ENCODE data around the gene GMCL2. TPM values are rescaled to one million over a fixed set of nuclear protein-coding genes. Genes with fewer than 3 reads are reported as not detected.

Gene GMCL2
- total and polyA plus RNA-seq, 7 experiments from 2014 or later, result not detected

GRCh38 chr5:178209334-178210072 is 22.3 kb upstream of the GMCL2 start:
- ChIA-PET POLR2A (no interaction called here), CTCF (no interaction called here)
- H3K9me3 ChIP-seq (ENCODE audit: control insufficient read depth in 2 of 3, low read length in 3 of 3), result no peaks in the 10 kb centered on the region
- intact Hi-C loops (cut with micrococcal nuclease), result loop anchor here (5.0 to 10.0 kb wide), 6 partner anchors 77 to 1863 kb away; partner anchors contain the start of genes RUFY1 (in 2 of the 2), ARL10 (in 1 of the 2), KIAA1191 (in 1 of the 2) and RMND5B (in 1 of the 2)
- peaks cover 5 to 55% (median 18%) of the 10 kb centered on the region in 5 donors for H3K36me3 Mint-ChIP-seq
- DNase-seq (no peak), ATAC-seq (no peak)
- H3K4me3 Mint-ChIP-seq, result no peak overlapping the region
- peaks cover 0 to under 1% (median 0%) of the 10 kb centered on the region in 11 donors for H3K9me3 Mint-ChIP-seq
- no peak overlapping the region for H3K27ac ChIP-seq (ENCODE audit: low read depth, low read length)
- peak overlapping the region in 4 of 9 donors; percentile 9 to 51 (median 30) for H3K27ac Mint-ChIP-seq
- no peak overlapping the region for H3K4me3 ChIP-seq (ENCODE audit: low read length)
- peaks cover 35 to 77% (median 38%) of the 10 kb centered on the region in 3 experiments for H3K36me3 ChIP-seq (ENCODE audit: control insufficient read depth in 2 of 3, insufficient read depth in 3 of 3, low read length in 3 of 3)
- H3K27me3 ChIP-seq (ENCODE audit: control insufficient read depth in 2 of 2, insufficient read depth in 2 of 2, low read length in 2 of 2), result no peaks in the 10 kb centered on the region
- H3K27me3 Mint-ChIP-seq, result no peaks in the 10 kb centered on the region
- H3K4me1 ChIP-seq (ENCODE audit: control insufficient read depth in 2 of 2, insufficient read depth in 2 of 2, low read length in 2 of 2), result peaks cover 11 to 25% of the 10 kb centered on the region in 2 donors
- H3K4me1 Mint-ChIP-seq, result peaks cover 28 to 50% (median 35%) of the 10 kb centered on the region in 7 donors

- DNase-seq (no peak), ATAC-seq (no peak)
- Mint-ChIP-seq H3K4me1 (peaks cover 28 to 48% (median 36%) of the 10 kb centered on the region in 7 donors), H3K9me3 (peaks cover 0 to 5% (median 0%) of the 10 kb centered on the region in 11 donors), H3K27ac (peak overlapping the region in 3 of 9 donors; percentile 8 to 27 (median 18)), H3K27me3 (peaks cover 0 to 2% (median 0%) of the 10 kb centered on the region in 5 donors), H3K4me3 (no peak overlapping the region), H3K36me3 (peaks cover 9 to 50% (median 15%) of the 10 kb centered on the region in 5 donors)
- ChIA-PET CTCF (no interaction called here), POLR2A (no interaction called here)
- Histone ChIP-seq H3K27ac (ENCODE audit: low read depth, low read length) (no peak overlapping the region), H3K36me3 (ENCODE audit: control insufficient read depth in 2 of 3, insufficient read depth in 3 of 3, low read length in 3 of 3) (peaks cover 35 to 73% (median 37%) of the 10 kb centered on the region in 3 experiments), H3K9me3 (ENCODE audit: control insufficient read depth in 2 of 3, low read length in 3 of 3) (no peaks in the 10 kb centered on the region), H3K27me3 (ENCODE audit: control insufficient read depth in 2 of 2, insufficient read depth in 2 of 2, low read length in 2 of 2) (no peaks in the 10 kb centered on the region), H3K4me1 (ENCODE audit: control insufficient read depth in 2 of 2, insufficient read depth in 2 of 2, low read length in 2 of 2) (peaks cover 11 to 25% of the 10 kb centered on the region in 2 donors), H3K4me3 (ENCODE audit: low read length) (no peak overlapping the region)
- intact Hi-C loops (cut with micrococcal nuclease), result loop anchor here (5.0 to 10.0 kb wide), 6 partner anchors 76 to 1864 kb away; partner anchors contain the start of genes RUFY1 (in 2 of the 2), ARL10 (in 1 of the 2), KIAA1191 (in 1 of the 2) and RMND5B (in 1 of the 2)
These were observed 21.5 kb upstream of the GMCL2 start for GRCh38 chr5:178208540-178209227.

GRCh38 chr5:178207917-178208280 is 20.7 kb upstream of the GMCL2 start:
- ATAC-seq, result no peak
- Histone ChIP-seq H3K4me3 (ENCODE audit: low read length) (no peak overlapping the region), H3K27me3 (ENCODE audit: control insufficient read depth in 2 of 2, insufficient read depth in 2 of 2, low read length in 2 of 2) (no peaks in the 10 kb centered on the region), H3K36me3 (ENCODE audit: control insufficient read depth in 2 of 3, insufficient read depth in 3 of 3, low read length in 3 of 3) (peaks cover 30 to 65% (median 35%) of the 10 kb centered on the region in 3 experiments), H3K4me1 (ENCODE audit: control insufficient read depth in 2 of 2, insufficient read depth in 2 of 2, low read length in 2 of 2) (peaks cover 11 to 25% of the 10 kb centered on the region in 2 donors), H3K9me3 (ENCODE audit: control insufficient read depth in 2 of 3, low read length in 3 of 3) (no peaks in the 10 kb centered on the region), H3K27ac (ENCODE audit: low read depth, low read length) (no peak overlapping the region)
- Mint-ChIP-seq H3K36me3 (peaks cover 9 to 44% (median 14%) of the 10 kb centered on the region in 5 donors), H3K4me1 (peaks cover 28 to 48% (median 34%) of the 10 kb centered on the region in 7 donors), H3K27me3 (peaks cover 0 to 2% (median 0%) of the 10 kb centered on the region in 5 donors), H3K27ac (peak overlapping the region in 7 of 9 donors; percentile 4 to 93 (median 48)), H3K4me3 (peak overlapping the region in 4 of 10 donors; percentile 1 to 68 (median 42)), H3K9me3 (peaks cover 0 to 5% (median 0%) of the 10 kb centered on the region in 11 donors)
- ChIA-PET POLR2A (no interaction called here), CTCF (interaction anchor here (0.8 kb wide), 1 partner anchor 405 kb away, joined by 3 read pairs; no protein-coding TSS in a partner anchor)
- intact Hi-C loops (cut with micrococcal nuclease), result loop anchor here (5.0 to 10.0 kb wide), 6 partner anchors 76 to 1864 kb away; partner anchors contain the start of genes RUFY1 (in 2 of the 2), ARL10 (in 1 of the 2), KIAA1191 (in 1 of the 2) and RMND5B (in 1 of the 2)
- DNase-seq, result no peak

GRCh38 chr5:178207183-178207916 is 20.2 kb upstream of the GMCL2 start:
- peak overlapping the region in 8 of 9 donors; percentile 4 to 93 (median 76) for H3K27ac Mint-ChIP-seq
- H3K36me3 ChIP-seq (ENCODE audit: control insufficient read depth in 2 of 3, insufficient read depth in 3 of 3, low read length in 3 of 3), result peaks cover 30 to 59% (median 35%) of the 10 kb centered on the region in 3 experiments
- no peaks in the 10 kb centered on the region for H3K27me3 ChIP-seq (ENCODE audit: control insufficient read depth in 2 of 2, insufficient read depth in 2 of 2, low read length in 2 of 2)
- intact Hi-C loops (cut with micrococcal nuclease), result loop anchor here (5.0 to 10.0 kb wide), 6 partner anchors 75 to 1865 kb away; partner anchors contain the start of genes RUFY1 (in 2 of the 2), ARL10 (in 1 of the 2), KIAA1191 (in 1 of the 2) and RMND5B (in 1 of the 2)
- peak overlapping the region in 8 of 10 donors; percentile 27 to 81 (median 50) for H3K4me3 Mint-ChIP-seq
- H3K27ac ChIP-seq (ENCODE audit: low read depth, low read length), result peak overlapping the region; percentile 88
- peaks cover 11 to 25% of the 10 kb centered on the region in 2 donors for H3K4me1 ChIP-seq (ENCODE audit: control insufficient read depth in 2 of 2, insufficient read depth in 2 of 2, low read length in 2 of 2)
- POLR2A ChIA-PET, result interaction anchor here (0.8 to 1.9 kb wide), 3 partner anchors 8 to 26 kb away, joined by 3 to 11 read pairs (median 5); partner anchors contain the start of gene PHYKPL
- no peaks in the 10 kb centered on the region for H3K9me3 ChIP-seq (ENCODE audit: control insufficient read depth in 2 of 3, low read length in 3 of 3)
- peaks cover 0 to 5% (median 0%) of the 10 kb centered on the region in 11 donors for H3K9me3 Mint-ChIP-seq
- CTCF ChIA-PET, result interaction anchor here (0.5 to 0.8 kb wide), 2 partner anchors 63 to 406 kb away, joined by 3 read pairs; no protein-coding TSS in a partner anchor
- peaks cover 0 to 2% (median 0%) of the 10 kb centered on the region in 5 donors for H3K27me3 Mint-ChIP-seq
- ATAC-seq (no peak), DNase-seq (no peak)
- no peak overlapping the region for H3K4me3 ChIP-seq (ENCODE audit: low read length)
- H3K4me1 Mint-ChIP-seq, result peaks cover 28 to 48% (median 34%) of the 10 kb centered on the region in 7 donors
- H3K36me3 Mint-ChIP-seq, result peaks cover 9 to 44% (median 14%) of the 10 kb centered on the region in 5 donors

- no peaks in the 10 kb centered on the region for H3K9me3 ChIP-seq (ENCODE audit: control insufficient read depth in 2 of 3, low read length in 3 of 3)
- POLR2A ChIA-PET, result interaction anchor here (0.6 to 1.9 kb wide), 10 partner anchors 9 to 277 kb away, joined by 3 to 11 read pairs (median 4); partner anchors contain the start of gene PHYKPL
- H3K27ac Mint-ChIP-seq, result peak overlapping the region; percentile 81 to 94 (median 86)
- H3K4me3 ChIP-seq (ENCODE audit: low read length), result peak overlapping the region; percentile 85
- H3K4me3 Mint-ChIP-seq, result peak overlapping the region; percentile 71 to 96 (median 82)
- H3K9me3 Mint-ChIP-seq, result peaks cover 0 to 5% (median 0%) of the 10 kb centered on the region in 11 donors
- CTCF ChIA-PET, result interaction anchor here (1.0 kb wide), 1 partner anchor 10 kb away, joined by 3 read pairs; no protein-coding TSS in a partner anchor
- DNase-seq, result peak in 5 of 9 donors; percentile 15 to 31 (median 19)
- intact Hi-C loops (cut with micrococcal nuclease), result loop anchor here (5.0 to 10.0 kb wide), 6 partner anchors 74 to 1866 kb away; partner anchors contain the start of genes RUFY1 (in 2 of the 2), ARL10 (in 1 of the 2), KIAA1191 (in 1 of the 2) and RMND5B (in 1 of the 2)
- H3K36me3 ChIP-seq (ENCODE audit: control insufficient read depth in 2 of 3, insufficient read depth in 3 of 3, low read length in 3 of 3), result peaks cover 23 to 50% (median 29%) of the 10 kb centered on the region in 3 experiments
- H3K27me3 Mint-ChIP-seq, result peaks cover 0 to 2% (median 0%) of the 10 kb centered on the region in 5 donors
- H3K4me1 ChIP-seq (ENCODE audit: control insufficient read depth in 2 of 2, insufficient read depth in 2 of 2, low read length in 2 of 2), result peaks cover 11 to 25% of the 10 kb centered on the region in 2 donors
- no peak for ATAC-seq
- H3K4me1 Mint-ChIP-seq, result peaks cover 28 to 47% (median 34%) of the 10 kb centered on the region in 7 donors
- H3K27me3 ChIP-seq (ENCODE audit: control insufficient read depth in 2 of 2, insufficient read depth in 2 of 2, low read length in 2 of 2), result no peaks in the 10 kb centered on the region
- H3K36me3 Mint-ChIP-seq, result peaks cover 9 to 42% (median 14%) of the 10 kb centered on the region in 5 donors
- H3K27ac ChIP-seq (ENCODE audit: low read depth, low read length), result peak overlapping the region; percentile 88
These were observed 19.3 kb upstream of the GMCL2 start for GRCh38 chr5:178206166-178207101.

All from naive thymus-derived CD4-positive, alpha-beta T cell (primary cell).